GM12875 (cell line): ENCODE measurements around the gene POLL.

Source experiments
- H3K4me3 ChIP-seq: one replicate; pipeline ENCODE4 v1.5.1; 2011; ENCODE audit warnings: low read depth, low read length, control low read depth
- TF ChIP-seq, protein P1 (sequence below): IDR thresholded peaks from 2 replicates; pipeline ENCODE4 v1.5.1; 2011; ENCODE audit warnings: low read depth, mild to moderate bottlenecking, control low read depth, inconsistent platforms, low read length, moderate library complexity, borderline replicate concordance; ENCODE audit not compliant: insufficient read depth

Gene POLL

GRCh38 chr10:101529725-101530553, 58.1 kb downstream of the POLL start:
- TF ChIP-seq, protein P1, sequence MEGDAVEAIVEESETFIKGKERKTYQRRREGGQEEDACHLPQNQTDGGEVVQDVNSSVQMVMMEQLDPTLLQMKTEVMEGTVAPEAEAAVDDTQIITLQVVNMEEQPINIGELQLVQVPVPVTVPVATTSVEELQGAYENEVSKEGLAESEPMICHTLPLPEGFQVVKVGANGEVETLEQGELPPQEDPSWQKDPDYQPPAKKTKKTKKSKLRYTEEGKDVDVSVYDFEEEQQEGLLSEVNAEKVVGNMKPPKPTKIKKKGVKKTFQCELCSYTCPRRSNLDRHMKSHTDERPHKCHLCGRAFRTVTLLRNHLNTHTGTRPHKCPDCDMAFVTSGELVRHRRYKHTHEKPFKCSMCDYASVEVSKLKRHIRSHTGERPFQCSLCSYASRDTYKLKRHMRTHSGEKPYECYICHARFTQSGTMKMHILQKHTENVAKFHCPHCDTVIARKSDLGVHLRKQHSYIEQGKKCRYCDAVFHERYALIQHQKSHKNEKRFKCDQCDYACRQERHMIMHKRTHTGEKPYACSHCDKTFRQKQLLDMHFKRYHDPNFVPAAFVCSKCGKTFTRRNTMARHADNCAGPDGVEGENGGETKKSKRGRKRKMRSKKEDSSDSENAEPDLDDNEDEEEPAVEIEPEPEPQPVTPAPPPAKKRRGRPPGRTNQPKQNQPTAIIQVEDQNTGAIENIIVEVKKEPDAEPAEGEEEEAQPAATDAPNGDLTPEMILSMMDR, result no peak
- no peak overlapping the region for H3K4me3 ChIP-seq

- TF ChIP-seq, protein P1, result no peak
- no peak overlapping the region for H3K4me3 ChIP-seq
These were observed 58.9 kb downstream of the POLL start for GRCh38 chr10:101529207-101529606.
